Stomach (tissue), 9 donors: ENCODE results near the gene TNFSF10. TPM values are rescaled to one million over a fixed set of nuclear protein-coding genes. Genes with fewer than 3 reads are reported as not detected.
A peak's percentile ranks its signal among the peaks of the same experiment; 100 is the strongest.

ENCODE experiments used
- DNase-seq, 2 donors: peaks; one replicate each; pipeline versions ENCODE4 v3.0.0 to v3.0.0-alpha.2; 2013 to 2019
- H3K27ac ChIP-seq, 5 donors: fragments of 200-600 bp in 4 of 5; sonication (generic) in 4 of 5; one replicate each; pipeline ENCODE4 v1.5.1; 2013 to 2019; ENCODE audit warnings: mild to moderate bottlenecking in 1 of 5, moderate library complexity in 1 of 5
- H3K27me3 ChIP-seq, 3 donors: fragments of 200-600 bp; sonication (generic); one replicate each; pipeline ENCODE4 v1.5.1; 2017 to 2019; ENCODE audit warnings: mixed run types in 1 of 3
- H3K36me3 ChIP-seq, 4 donors: fragments of 200-600 bp; sonication (generic); 1 replicate in 3 of 4; 2 replicates in 1 of 4; pipeline ENCODE4 v1.5.1; 2016 to 2019
- H3K4me1 ChIP-seq, 4 donors: fragments of 200-600 bp; sonication (generic); one replicate each; pipeline ENCODE4 v1.5.1; 2016 to 2019
- H3K4me3 ChIP-seq, 4 donors: fragments of 200-600 bp; sonication (generic) in 3 of 4; one replicate each; pipeline ENCODE4 v1.5.1; 2016 to 2019; ENCODE audit warnings: mild to moderate bottlenecking in 1 of 4
- H3K9me3 ChIP-seq, 4 donors: fragments of 200-600 bp; sonication (generic); one replicate each; pipeline ENCODE4 v1.5.1; 2016 to 2019
- EP300 ChIP-seq: sonication (generic); formaldehyde crosslinking; IDR thresholded peaks from one replicate; pipeline ENCODE4 v1.6.1; 2017; ENCODE audit warnings: antibody characterized with exemption
- POLR2A ChIP-seq, 4 donors: fragments of 450-650 bp; IDR thresholded peaks; one replicate each; pipeline ENCODE4 v1.6.1; 2016; ENCODE audit warnings: antibody characterized with exemption in 4 of 4, control low read depth in 2 of 4, mild to moderate bottlenecking in 1 of 4, moderate library complexity in 1 of 4
- POLR2AphosphoS5 ChIP-seq, 3 donors: sonication (generic); formaldehyde crosslinking; IDR thresholded peaks; one replicate each; pipeline ENCODE4 v1.6.1; 2016; ENCODE audit warnings: antibody characterized with exemption in 3 of 3
- WGBS, 5 donors: extraction: QIAGEN DNeasy Blood & Tissue Kit in 3 of 5; methylation state at CpG; one replicate each; pipeline versions ENCODE4 v1.1.5 to v1.1.7; 2013 to 2018; 5-methylcytosine and 5-hydroxymethylcytosine counted together
- intact Hi-C: fragments of 100-400 bp; cut with DNase I; formaldehyde crosslinking; loops from one replicate; pipeline ENCODE4 v1.15.1; 2023; ENCODE audit warnings: low total_unique reads
- polyA plus RNA-seq, 3 donors: library from polyadenylated mRNA; stranded (reverse); fragments of 200-250 nt; gene quantifications; one replicate each; pipeline ENCODE4 v1.2.3, GENCODE V29; 2013
- small RNA-seq, 4 donors: library from RNA; depleted of rRNA; stranded (forward); fragments of <200 nt; gene quantifications; one replicate each; pipeline ENCODE3, GENCODE V24; 2016
- total RNA-seq, 5 donors: library from RNA; depleted of rRNA; stranded (reverse); fragments of >200 nt; gene quantifications; one replicate each; pipeline versions ENCODE4 v1.1.0 to v1.2.3, GENCODE V29; 2014 to 2016
- TF ChIP-seq, protein P1 (sequence below), 7 experiments: fragments of 450-650 bp in 4 of 7; fragments of 200-600 bp in 3 of 7; sonication (generic) in 3 of 7; IDR thresholded peaks; one replicate each; pipeline ENCODE4 v1.5.1; 2016 to 2019; ENCODE audit warnings: antibody characterized with exemption in 7 of 7, control low read depth in 2 of 7, mild to moderate bottlenecking in 1 of 7
- donor health status: healthy with polysubstance abuse.
- donor health status: Bipolar disorder and iron deficiency.
- donor health status: healthy.

The TNFSF10 gene
- total and polyA plus RNA-seq, 8 donors = 4.0 to 84.2 (median 23.8) TPM

DNA sequence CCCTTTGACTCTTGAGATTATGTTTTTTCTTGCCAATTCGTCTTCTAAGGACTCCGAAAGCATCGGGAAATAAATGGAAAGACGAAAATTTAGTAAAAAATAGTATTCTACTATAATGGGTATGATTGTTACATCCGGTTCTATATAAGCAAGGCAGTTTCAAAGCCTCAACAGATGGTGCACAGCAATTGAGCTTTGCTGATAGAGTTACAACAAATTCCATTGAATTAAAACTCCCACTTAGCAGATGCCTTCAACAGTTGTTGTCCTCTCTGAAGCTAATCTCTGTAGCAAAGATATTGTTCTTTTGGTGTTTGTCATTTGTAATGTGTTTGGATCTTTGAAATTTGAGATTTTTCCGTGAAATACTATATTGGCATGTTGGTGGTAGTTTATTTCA is 58.9 kb downstream of the TNFSF10 start:
- intact Hi-C loops = no loop called here
- Histone ChIP-seq H3K4me1 (peaks cover 0 to 4% (median 0%) of the 10 kb centered on the region in 4 donors), H3K9me3 (no peaks in the 10 kb centered on the region), H3K4me3 (no peak overlapping the region), H3K36me3 (no peaks in the 10 kb centered on the region), H3K27me3 (no peaks in the 10 kb centered on the region), H3K27ac (no peak overlapping the region)
- no peak for DNase-seq
- WGBS, 5 donors = 85 to 95% (median 91%) methylated on average over 6 of the region's 6 CpGs
- TF ChIP-seq POLR2AphosphoS5 (IDR thresholded peaks at IDR 0.05) = no peak
- TF ChIP-seq, protein P1, sequence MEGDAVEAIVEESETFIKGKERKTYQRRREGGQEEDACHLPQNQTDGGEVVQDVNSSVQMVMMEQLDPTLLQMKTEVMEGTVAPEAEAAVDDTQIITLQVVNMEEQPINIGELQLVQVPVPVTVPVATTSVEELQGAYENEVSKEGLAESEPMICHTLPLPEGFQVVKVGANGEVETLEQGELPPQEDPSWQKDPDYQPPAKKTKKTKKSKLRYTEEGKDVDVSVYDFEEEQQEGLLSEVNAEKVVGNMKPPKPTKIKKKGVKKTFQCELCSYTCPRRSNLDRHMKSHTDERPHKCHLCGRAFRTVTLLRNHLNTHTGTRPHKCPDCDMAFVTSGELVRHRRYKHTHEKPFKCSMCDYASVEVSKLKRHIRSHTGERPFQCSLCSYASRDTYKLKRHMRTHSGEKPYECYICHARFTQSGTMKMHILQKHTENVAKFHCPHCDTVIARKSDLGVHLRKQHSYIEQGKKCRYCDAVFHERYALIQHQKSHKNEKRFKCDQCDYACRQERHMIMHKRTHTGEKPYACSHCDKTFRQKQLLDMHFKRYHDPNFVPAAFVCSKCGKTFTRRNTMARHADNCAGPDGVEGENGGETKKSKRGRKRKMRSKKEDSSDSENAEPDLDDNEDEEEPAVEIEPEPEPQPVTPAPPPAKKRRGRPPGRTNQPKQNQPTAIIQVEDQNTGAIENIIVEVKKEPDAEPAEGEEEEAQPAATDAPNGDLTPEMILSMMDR (IDR thresholded peaks at IDR 0.05) = no peak
- no peak for TF ChIP-seq EP300

DNA sequence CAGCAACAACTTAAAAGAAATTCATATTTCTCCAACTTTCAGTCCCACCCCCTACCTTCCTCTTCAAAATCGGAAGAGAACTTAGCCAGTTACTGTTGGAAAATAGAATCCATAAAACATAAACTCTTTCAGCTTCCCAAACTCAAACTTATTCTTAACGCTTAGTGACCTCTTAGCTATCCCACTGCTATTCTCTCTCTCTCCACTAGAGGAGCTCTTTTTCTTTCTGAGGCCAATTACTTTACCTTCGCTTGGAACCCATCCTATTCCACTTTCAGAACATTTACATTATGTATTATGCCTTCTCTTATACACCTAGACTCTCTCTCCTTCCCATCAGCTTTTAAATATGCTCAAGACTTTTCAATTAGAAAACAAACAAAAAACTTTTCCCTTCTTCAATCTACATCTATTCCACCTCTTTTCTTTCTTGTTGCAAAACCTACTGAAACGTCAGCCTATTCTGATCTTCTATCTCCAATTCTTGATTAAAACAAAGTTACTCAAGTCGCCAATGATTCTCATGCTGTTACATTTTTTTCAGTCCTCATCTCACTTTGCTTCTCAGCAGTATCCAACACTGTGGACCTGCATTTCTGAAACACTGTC is 61.6 kb downstream of the TNFSF10 start:
- peaks cover 0 to 4% (median 0%) of the 10 kb centered on the region in 4 donors for H3K4me1 ChIP-seq
- intact Hi-C loops = no loop called here
- WGBS, 5 donors = 30 to 45% (median 36%) methylated on average over 5 of the region's 5 CpGs
- DNase-seq = peak in 1 of 2 donors; percentile 43
- no peaks in the 10 kb centered on the region for H3K36me3 ChIP-seq
- H3K27me3 ChIP-seq = no peaks in the 10 kb centered on the region
- TF ChIP-seq, protein P1 (IDR thresholded peaks at IDR 0.05) = peak in 5 of 7 experiments; percentile 66 to 88 (median 85)
- TF ChIP-seq POLR2A (IDR thresholded peaks at IDR 0.05) = no peak
- TF ChIP-seq POLR2AphosphoS5 (IDR thresholded peaks at IDR 0.05) = no peak
- no peak for TF ChIP-seq EP300
- no peak overlapping the region for H3K4me3 ChIP-seq
- H3K27ac ChIP-seq = no peak overlapping the region
- no peaks in the 10 kb centered on the region for H3K9me3 ChIP-seq

DNA sequence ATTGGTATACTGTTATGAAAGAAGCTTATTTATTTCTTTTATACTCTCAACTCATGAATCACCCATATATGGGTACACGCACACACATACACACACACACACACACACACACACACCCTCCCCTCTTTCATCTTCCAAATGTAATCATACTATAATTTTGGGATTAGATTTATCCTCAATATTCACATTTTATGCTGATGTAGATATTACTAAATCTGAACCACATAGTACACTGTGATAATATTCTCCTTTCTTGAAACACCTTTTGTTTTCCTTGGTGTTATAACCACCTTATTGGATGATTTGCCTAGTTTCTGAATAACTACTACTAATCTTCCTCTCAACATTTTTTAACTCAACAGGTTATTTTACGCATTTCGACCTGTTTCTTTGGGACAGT is 66.8 kb downstream of the TNFSF10 start:
- intact Hi-C loops = no loop called here
- H3K27me3 ChIP-seq = peaks cover 0 to 9% (median 0%) of the 10 kb centered on the region in 3 donors
- no peaks in the 10 kb centered on the region for H3K36me3 ChIP-seq
- WGBS, 5 donors = 82 to 95% (median 90%) methylated on average over 3 of the region's 3 CpGs
- H3K9me3 ChIP-seq = no peaks in the 10 kb centered on the region
- no peak for TF ChIP-seq POLR2A (IDR thresholded peaks at IDR 0.05)
- TF ChIP-seq, protein P1 (IDR thresholded peaks at IDR 0.05) = no peak
- no peak for TF ChIP-seq EP300
- TF ChIP-seq POLR2AphosphoS5 (IDR thresholded peaks at IDR 0.05) = no peak
- H3K4me3 ChIP-seq = no peak overlapping the region
- peaks cover 0 to 4% (median 0%) of the 10 kb centered on the region in 4 donors for H3K4me1 ChIP-seq
- no peak overlapping the region for H3K27ac ChIP-seq
- DNase-seq = no peak

Small RNA genes lying within 50 kb of the gene (small RNA-seq; reads per million reads assigned to genes)
- 0 reads per million in 4 donors for gene AC007919.1

Other genes starting within 250 kb of the TNFSF10 start
- gene GHSR, start 75.0 kb downstream of the TNFSF10 start, total RNA-seq = under 1 TPM in 1 of 5 donors, not detected in 4; 0.37 TPM
- gene GHSR, start 75.0 kb downstream of the TNFSF10 start, polyA plus RNA-seq = not detected
- gene NCEH1, start 187.6 kb upstream of the TNFSF10 start, total RNA-seq = 10 to 100 TPM in 2 of 5 donors, 1 to 10 TPM in 3; 1.2 to 19.9 (median 8.0) TPM
- 1 to 10 TPM; 1.8 to 7.0 (median 3.4) TPM for gene NCEH1, start 187.6 kb upstream of the TNFSF10 start, polyA plus RNA-seq
- gene ECT2, start 227.3 kb upstream of the TNFSF10 start, total RNA-seq = 10 to 100 TPM in 3 of 5 donors, 1 to 10 TPM in 2; 1.2 to 28.1 (median 16.5) TPM
- gene ECT2, start 227.3 kb upstream of the TNFSF10 start, polyA plus RNA-seq = 1 to 10 TPM; 4.7 to 9.0 (median 5.9) TPM